ENCODE measurements around the gene TMEM37. TPM values are rescaled to one million over a fixed set of nuclear protein-coding genes. Genes with fewer than 3 reads are reported as not detected.

TMEM37 gene
- total RNA-seq, 2 experiments from 2014 or later: not detected

DNA sequence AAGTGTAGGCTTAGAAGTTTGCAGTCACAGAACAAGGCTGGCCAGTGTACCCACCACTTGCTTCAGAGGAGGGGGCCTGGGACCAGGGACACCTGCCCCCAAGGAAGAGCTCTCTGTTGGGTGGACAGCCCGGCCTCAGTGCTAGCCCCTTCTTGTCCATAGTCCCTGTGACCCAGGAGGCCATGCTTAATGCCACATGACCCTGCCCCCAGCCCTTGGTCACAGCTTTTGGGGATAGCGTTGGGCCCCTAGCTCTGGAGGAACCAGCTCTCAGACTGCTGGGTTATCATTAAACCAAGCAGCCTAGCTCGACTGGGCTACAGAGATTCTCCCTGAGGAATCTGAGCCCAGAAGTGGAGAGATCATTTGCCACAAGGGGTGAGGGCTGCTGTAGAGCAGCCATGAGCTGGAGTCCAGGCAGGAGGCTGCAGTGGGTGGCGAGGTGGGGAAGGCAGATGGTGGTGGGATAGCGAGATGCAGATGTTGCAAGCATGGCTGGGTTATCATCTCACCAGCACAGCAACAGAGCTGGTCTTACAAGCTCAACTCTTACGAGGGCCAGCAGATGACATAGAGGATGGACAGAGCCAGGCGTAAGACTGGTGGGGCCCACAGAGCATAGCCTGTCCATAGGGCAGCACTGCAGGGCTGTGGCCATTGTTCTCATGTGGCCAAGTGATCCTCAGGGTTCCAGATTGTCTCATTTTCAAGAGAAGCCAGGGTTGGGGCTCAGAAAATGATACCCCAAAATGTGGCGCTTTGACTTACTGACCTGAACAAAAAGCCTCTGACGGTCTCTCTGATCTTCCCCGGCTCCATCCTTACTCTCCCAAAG lies 7.2 kb upstream of the TMEM37 start:
- DNase-seq: no peak
- Mint-ChIP-seq H3K27ac (no peak overlapping the region), H3K27me3 (peaks cover 34% of the 10 kb centered on the region), H3K36me3 (no peaks in the 10 kb centered on the region), H3K4me1 (no peaks in the 10 kb centered on the region), H3K4me3 (no peak overlapping the region), H3K9me3 (peaks cover 5% of the 10 kb centered on the region)

DNA sequence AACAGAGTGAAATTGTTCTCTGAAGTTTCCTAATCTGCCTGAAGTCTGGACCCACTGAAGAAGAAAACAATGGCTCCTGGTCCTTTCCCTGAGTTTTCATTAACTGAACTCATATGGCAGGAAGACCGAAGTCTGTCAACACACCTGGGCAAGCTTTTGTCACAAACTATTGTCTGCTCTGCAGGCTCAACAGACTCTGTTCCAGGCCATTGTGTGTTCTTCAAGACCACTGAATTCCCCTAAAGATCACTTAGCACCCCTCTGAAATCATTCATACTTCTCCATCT lies 6.6 kb upstream of the TMEM37 start:
- no peak for DNase-seq
- Mint-ChIP-seq H3K4me1 (no peaks in the 10 kb centered on the region), H3K27me3 (peaks cover 30% of the 10 kb centered on the region), H3K36me3 (no peaks in the 10 kb centered on the region), H3K27ac (no peak overlapping the region), H3K4me3 (no peak overlapping the region), H3K9me3 (peaks cover 5% of the 10 kb centered on the region)

DNA sequence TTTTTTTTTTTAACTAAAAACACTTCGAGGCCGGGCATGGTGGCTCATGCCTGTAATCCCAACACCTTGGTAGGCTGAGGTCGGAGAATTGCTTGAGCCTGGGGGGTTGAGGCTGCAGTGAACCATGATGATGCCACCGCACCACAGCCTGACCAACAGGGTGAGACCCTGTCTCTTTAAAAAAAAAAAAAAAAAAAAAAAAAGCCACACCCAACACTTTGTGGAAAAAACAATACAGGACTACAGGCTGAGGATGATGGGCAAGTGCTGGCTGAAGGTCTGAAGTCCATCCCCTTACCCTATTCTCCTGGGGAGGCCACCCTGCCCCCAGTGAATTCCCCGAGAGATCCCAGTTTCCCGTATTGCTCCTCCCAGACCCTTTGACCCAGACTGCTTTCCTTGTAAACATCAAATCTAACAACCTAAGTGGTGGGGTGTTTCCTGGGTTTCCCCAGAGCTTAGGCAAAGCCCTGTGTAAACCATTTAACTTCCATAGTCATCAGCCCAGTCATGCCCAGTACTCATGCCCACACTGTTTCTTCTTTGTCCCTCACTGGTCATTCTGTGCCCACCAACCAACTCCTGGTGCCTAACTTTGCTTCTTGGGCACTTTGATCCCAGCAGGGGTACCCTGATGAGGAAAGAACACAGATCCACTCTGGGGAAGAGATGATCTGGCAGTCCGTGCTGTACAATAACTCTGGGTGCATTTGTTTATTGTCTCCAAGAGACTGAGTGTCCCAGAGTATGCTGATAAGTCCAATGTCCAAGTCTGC lies 5.8 kb upstream of the TMEM37 start:
- H3K27ac Mint-ChIP-seq: no peak overlapping the region
- H3K9me3 Mint-ChIP-seq: peaks cover 5% of the 10 kb centered on the region
- H3K4me3 Mint-ChIP-seq: no peak overlapping the region
- no peak for DNase-seq
- H3K4me1 Mint-ChIP-seq: no peaks in the 10 kb centered on the region
- peaks cover 38% of the 10 kb centered on the region for H3K27me3 Mint-ChIP-seq
- H3K36me3 Mint-ChIP-seq: no peaks in the 10 kb centered on the region

DNA sequence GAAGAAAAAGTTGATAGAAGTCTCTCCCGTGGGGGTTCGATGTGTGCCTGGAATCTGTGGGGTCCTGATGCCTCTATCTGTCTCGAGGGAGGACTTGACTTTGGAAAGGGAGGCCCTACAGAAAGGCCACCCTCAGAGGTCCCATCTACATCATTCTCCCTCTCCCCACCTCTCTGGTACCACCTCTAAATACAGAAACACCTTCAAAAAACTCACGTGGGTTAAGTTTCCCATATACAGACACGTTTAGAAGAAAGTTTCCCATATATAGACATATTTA lies 5.3 kb upstream of the TMEM37 start:
- H3K27ac Mint-ChIP-seq: no peak overlapping the region
- no peak overlapping the region for H3K4me3 Mint-ChIP-seq
- DNase-seq: no peak
- no peaks in the 10 kb centered on the region for H3K4me1 Mint-ChIP-seq
- H3K27me3 Mint-ChIP-seq: peaks cover 40% of the 10 kb centered on the region
- H3K9me3 Mint-ChIP-seq: peaks cover 5% of the 10 kb centered on the region
- no peaks in the 10 kb centered on the region for H3K36me3 Mint-ChIP-seq

DNA sequence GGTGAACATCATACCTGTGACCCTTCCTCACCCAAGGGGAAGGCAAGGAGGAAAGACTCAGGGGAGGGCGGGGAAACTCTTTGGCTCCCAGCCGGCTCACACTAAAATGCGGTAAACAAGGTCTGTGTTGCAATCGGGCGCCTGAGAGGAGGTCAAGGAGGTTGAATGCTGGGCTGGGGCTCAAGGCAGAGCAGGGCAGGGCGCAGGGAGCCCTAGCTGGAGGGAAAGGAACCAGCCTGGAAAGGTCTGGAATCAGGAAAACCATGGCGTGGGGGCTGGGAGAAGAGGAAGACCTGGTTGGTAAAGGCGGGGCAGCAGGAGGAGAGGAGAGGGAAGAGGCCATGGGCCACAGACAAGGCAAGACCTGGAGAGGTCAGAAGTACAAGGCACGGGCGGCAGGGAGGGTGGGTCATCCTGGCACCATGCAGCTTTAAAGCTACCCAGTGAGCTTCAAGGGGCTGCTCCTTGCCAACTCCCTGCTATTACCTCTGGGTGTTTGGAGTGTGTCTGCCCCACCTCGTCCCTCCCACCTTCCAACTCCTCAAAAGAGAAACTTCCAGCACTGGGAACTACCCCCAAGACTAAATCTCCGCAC lies 4.8 kb upstream of the TMEM37 start:
- H3K27me3 Mint-ChIP-seq: peaks cover 40% of the 10 kb centered on the region
- DNase-seq: no peak

DNA sequence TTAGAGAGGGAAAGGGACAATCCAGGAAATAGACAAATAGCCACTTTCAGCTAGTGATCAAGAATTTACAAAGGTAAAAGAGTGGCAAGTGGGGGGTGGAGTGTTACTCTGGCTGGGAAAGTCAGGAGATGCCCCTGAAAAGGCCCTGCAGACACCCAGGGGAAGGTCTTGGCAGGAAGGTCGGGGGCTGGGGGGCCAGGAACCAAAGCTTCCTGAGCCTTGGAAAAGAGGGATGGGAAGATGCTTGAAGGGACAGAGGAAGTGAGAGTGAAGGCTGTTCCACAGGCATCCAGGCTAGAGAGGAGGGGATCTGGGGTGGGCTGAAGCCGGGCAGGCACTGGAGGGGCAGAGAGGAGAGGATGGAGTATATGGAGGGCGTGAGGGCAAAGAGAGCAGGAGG lies 3.9 kb upstream of the TMEM37 start:
- no peak overlapping the region for H3K27ac Mint-ChIP-seq
- H3K27me3 Mint-ChIP-seq: peaks cover 48% of the 10 kb centered on the region
- H3K9me3 Mint-ChIP-seq: no peaks in the 10 kb centered on the region
- no peaks in the 10 kb centered on the region for H3K36me3 Mint-ChIP-seq
- no peak for DNase-seq
- H3K4me1 Mint-ChIP-seq: peaks cover 2% of the 10 kb centered on the region
- no peak overlapping the region for H3K4me3 Mint-ChIP-seq

More for the DNA sequence above, 4.8 kb upstream of the TMEM37 start:
- peaks cover 1% of the 10 kb centered on the region for H3K9me3 Mint-ChIP-seq
- H3K4me1 Mint-ChIP-seq: no peaks in the 10 kb centered on the region
- H3K36me3 Mint-ChIP-seq: no peaks in the 10 kb centered on the region
- no peak overlapping the region for H3K27ac Mint-ChIP-seq
- H3K4me3 Mint-ChIP-seq: no peak overlapping the region

DNA sequence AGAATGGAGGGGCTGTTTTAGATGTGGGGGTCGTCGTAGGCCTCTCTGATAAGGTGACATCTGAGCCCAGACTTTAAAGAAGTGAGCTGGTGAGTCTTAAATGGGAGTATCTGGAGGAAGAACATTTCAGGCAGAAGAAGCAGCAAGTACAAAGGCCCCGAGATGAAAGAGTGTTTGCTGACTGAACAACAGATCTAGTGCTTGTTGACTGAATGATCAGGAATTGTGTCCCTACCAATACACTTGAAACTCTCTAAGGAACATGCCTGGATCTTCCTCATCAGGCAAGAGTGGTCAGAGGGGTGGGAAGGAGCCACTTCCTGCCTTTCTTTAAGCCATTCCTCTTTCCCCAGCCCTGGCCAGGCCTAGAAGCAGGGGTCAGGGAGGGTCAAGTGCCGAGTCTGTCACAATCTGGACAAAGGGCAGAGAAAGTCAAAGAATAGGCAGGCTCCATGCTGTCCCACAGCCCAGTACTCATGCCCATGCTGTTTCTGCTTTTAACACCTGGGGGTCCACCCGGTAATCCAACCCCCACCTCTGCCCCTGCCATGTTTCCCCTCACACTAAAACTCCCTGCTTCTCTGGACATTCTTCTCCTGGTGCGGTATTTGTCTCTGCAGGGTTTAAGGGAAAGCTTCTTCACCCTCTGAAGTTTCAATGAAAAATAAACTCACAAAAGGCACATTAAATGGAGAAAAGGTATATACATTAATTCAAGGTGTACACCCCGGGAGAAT lies 3.0 kb upstream of the TMEM37 start:
- DNase-seq: no peak
- Mint-ChIP-seq H3K4me1 (peaks cover 2% of the 10 kb centered on the region), H3K36me3 (no peaks in the 10 kb centered on the region), H3K9me3 (no peaks in the 10 kb centered on the region), H3K27me3 (peaks cover 56% of the 10 kb centered on the region), H3K27ac (no peak overlapping the region), H3K4me3 (no peak overlapping the region)

DNA sequence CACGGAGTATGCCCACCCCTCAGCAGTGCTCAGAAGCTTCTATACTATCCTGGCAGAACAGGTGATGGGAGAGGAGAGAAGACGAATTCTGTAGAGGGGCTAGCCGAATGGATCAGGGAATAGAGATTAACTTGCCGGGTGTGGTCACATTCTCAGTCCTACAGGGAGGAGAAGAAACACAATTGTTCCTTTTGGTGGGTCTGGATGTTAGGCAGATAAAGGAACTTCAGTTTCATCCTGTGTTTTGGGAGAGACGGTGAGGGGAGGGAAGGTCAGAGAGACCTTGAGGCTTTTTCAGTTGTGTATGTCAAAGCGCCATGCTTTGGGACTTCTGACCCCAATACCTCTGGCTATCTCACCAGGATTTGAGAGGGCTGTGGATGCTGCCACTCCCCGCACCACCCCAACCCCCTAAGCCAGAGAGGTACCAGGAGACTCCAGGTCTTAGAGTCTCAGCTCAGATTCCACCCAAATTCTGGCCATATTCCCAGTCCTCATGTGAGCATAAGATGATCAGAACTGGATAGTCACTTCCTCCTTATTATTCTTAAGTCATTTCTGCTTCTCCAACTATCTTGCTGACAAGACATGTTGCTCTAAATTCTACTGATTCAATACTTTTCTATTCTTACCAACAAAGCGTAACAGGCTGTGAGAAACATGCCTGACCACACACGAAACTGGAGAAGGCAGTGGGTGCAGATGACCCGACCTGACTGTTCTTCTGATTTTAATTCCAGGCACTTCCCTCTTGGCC lies 2.3 kb upstream of the TMEM37 start:
- H3K27ac Mint-ChIP-seq: no peak overlapping the region
- DNase-seq: no peak
- H3K9me3 Mint-ChIP-seq: no peaks in the 10 kb centered on the region
- peaks cover 58% of the 10 kb centered on the region for H3K27me3 Mint-ChIP-seq
- H3K4me3 Mint-ChIP-seq: no peak overlapping the region
- peaks cover 2% of the 10 kb centered on the region for H3K4me1 Mint-ChIP-seq
- no peaks in the 10 kb centered on the region for H3K36me3 Mint-ChIP-seq

DNA sequence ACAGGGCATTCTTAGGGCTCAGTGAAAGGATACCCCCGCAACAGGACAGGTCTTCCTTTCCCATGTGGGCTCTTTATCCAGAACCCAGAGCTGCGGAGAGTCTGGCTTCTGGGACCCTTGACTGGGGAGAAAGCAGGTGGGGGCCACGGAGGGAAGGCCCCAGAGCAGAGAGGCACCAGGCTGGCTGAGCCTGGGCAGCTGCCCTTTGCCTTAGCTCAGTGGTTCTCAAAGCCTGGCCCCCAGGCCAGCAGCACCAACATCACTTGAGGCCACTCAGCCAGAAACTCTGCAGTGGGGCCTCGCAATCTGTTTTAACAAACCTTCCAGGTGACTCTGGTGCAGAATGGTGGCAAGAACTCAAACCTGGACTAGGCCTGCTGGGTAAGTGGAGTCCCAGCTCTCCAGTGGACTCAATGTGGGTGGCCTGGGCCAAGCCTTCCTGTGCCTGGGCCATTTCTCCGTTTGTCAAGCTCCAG lies 1.6 kb upstream of the TMEM37 start:
- Mint-ChIP-seq H3K4me3 (no peak overlapping the region), H3K36me3 (no peaks in the 10 kb centered on the region), H3K9me3 (no peaks in the 10 kb centered on the region), H3K27me3 (peaks cover 60% of the 10 kb centered on the region), H3K27ac (no peak overlapping the region), H3K4me1 (peaks cover 2% of the 10 kb centered on the region)
- no peak for DNase-seq

DNA sequence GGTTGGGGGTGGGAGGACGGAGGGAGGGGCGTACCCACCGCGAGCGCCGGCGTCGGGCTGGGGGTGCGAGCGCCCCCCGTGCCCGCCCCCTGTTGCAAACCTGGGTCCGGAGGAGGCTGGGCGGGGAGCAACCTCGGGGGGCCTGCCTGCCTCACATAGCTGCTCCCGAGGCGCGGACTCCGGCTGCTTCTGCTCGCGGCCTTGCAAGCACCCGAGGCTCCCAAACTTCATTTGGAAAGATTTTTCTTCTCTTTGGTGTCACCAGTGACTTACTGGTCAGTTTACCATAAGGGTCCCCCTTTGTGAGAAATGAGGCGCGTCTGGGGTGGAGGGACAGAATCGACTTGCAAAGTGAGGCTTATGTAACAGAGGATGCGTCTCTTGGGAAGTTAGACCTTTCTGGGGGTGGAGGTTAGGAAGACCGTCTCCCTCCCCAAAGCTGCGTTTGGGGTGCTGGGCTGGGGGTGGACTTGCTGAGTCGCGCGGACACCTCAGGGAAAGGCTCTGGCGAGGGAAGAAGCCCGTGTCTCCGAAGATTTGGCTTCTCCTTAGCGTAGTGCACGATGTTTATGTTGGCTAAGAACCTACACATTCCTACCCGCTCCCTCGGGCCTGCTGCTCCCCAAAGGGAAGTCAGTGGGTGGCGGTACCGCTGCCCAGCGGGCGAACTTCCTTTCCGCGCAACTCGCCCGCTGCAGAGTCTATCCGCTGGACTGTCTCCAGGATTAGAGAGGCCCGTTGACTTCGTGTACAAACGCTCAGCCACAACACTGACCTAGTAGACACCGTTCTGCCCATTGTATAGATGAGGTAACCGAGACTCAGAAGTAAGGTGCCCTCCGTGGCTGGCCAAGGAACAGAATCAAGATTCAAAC lies 559 bp downstream of the TMEM37 start:
- Mint-ChIP-seq H3K9me3 (no peaks in the 10 kb centered on the region), H3K4me1 (peaks cover 2% of the 10 kb centered on the region), H3K36me3 (no peaks in the 10 kb centered on the region), H3K27ac (no peak overlapping the region), H3K27me3 (peaks cover 55% of the 10 kb centered on the region), H3K4me3 (peak overlapping the region; percentile 51)
- DNase-seq: no peak

DNA sequence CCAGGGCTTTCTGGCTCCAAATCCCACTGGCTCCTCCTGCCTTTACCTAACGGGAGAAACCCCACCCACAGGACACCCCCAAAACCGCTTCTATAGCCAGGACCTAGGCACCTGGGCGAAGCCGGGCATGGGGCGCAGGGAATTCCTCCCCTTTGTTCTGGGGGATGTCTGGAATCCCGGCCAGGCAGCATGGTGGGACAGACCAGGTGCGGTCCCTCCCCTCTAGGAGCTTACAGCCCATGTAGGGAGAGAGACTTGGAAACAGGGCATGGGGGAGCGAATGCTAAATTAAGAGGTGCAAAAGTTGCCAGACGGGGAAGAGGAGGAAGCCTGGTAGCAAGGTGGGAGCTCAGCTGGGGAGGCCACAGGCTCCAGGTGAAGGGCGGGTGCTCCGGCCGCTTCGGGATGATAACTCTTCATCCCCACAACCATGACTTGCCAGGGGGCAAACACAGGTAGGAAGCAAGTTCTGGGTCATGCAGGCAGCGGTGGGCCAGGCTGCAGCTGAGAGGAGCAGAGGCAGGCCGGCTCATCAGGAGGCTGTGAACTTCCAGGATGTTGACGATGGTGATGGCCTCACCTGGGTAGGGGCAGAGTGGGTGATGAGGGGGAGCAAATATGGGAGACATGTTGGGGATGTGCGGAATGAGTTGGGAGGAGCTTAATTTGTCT lies 1.3 kb downstream of the TMEM37 start:
- Mint-ChIP-seq H3K9me3 (no peaks in the 10 kb centered on the region), H3K27me3 (peaks cover 51% of the 10 kb centered on the region), H3K4me1 (peaks cover 2% of the 10 kb centered on the region), H3K36me3 (no peaks in the 10 kb centered on the region), H3K27ac (no peak overlapping the region), H3K4me3 (no peak overlapping the region)
- no peak for DNase-seq

DNA sequence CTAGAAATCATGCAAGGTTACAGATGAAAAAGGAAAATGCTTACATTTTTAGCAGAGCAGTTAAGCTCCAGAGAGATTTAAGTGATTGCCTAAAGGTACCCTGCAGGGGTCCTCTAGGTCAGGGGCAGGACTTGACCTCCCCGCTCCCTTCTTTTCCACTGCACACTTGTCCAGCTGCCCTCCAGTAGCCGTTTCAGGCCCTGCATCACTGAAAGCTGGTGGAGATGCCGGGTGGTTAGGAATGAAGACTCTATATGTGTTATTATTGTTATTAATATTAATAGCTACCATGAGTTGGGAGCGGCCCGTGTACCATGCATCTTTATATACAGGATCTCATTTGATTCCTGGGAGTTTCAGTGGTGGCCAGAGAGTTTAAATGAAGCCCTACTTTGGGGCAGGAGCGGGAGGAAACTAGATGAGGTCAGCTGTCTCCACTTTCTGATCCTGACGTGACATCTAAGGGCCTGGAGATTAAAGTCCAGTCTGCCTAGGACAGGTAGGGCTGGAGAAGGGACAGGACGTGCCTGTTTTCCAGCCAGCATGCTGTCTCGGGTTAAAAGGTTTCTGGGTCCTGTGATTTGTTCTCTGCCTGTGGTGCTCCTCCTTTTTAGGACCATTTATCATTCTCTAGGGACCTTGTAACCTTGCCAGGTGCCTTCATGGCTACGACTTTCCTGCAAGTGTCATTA lies 2.1 kb downstream of the TMEM37 start:
- no peak for DNase-seq
- Mint-ChIP-seq H3K27ac (no peak overlapping the region), H3K36me3 (no peaks in the 10 kb centered on the region), H3K4me3 (no peak overlapping the region), H3K27me3 (peaks cover 43% of the 10 kb centered on the region), H3K9me3 (no peaks in the 10 kb centered on the region), H3K4me1 (peaks cover 2% of the 10 kb centered on the region)

DNA sequence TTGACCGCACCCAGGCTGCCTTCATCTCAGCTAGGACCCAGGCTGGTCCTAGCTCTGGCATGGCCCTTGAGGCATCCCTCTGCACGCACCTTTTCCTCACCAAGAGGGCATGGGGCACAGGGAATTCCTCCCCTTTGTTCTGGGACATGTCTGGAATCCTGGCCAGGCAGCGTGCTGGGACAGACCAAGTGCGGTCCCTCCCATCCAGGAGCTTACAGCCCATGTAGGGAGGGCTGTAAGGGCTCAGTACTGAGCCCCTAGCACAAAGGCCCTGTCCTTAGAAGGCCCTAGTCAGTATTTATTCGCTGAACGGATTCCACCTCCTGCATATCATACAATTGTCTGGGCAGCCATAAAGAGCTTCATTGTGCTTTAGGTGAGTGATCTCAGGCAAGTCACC lies 3.0 kb downstream of the TMEM37 start:
- Mint-ChIP-seq H3K36me3 (no peaks in the 10 kb centered on the region), H3K27ac (no peak overlapping the region), H3K27me3 (peaks cover 37% of the 10 kb centered on the region), H3K9me3 (no peaks in the 10 kb centered on the region), H3K4me1 (peaks cover 2% of the 10 kb centered on the region), H3K4me3 (no peak overlapping the region)
- DNase-seq: no peak

Measured in activated naive CD8-positive, alpha-beta T cell treated with anti-CD3 and anti-CD28 coated beads for 36 hours (primary cell).